Esophagus squamous epithelium (tissue), 4 donors: ENCODE data around the gene HELZ.

ENCODE experiments used
- POLR2A ChIP-seq, 4 donors: fragments of 450-650 bp; IDR thresholded peaks; one replicate each; pipeline ENCODE4 v1.6.1; 2017; ENCODE audit warnings: antibody characterized with exemption in 4 of 4, mild to moderate bottlenecking in 4 of 4, moderate library complexity in 3 of 4
- TF ChIP-seq, protein P1 (sequence below), 6 experiments: fragments of 450-650 bp in 4 of 6; fragments of 200-600 bp in 2 of 6; sonication (generic) in 2 of 6; IDR thresholded peaks; one replicate each; pipeline ENCODE4 v1.5.1; 2016 to 2019; ENCODE audit warnings: antibody characterized with exemption in 6 of 6, mild to moderate bottlenecking in 4 of 6, moderate library complexity in 4 of 6

GRCh38 chr17:67032985-67033384 lies 212.0 kb downstream of the HELZ start:
- no peak for TF ChIP-seq POLR2A (IDR thresholded peaks at IDR 0.05)
- TF ChIP-seq, protein P1, sequence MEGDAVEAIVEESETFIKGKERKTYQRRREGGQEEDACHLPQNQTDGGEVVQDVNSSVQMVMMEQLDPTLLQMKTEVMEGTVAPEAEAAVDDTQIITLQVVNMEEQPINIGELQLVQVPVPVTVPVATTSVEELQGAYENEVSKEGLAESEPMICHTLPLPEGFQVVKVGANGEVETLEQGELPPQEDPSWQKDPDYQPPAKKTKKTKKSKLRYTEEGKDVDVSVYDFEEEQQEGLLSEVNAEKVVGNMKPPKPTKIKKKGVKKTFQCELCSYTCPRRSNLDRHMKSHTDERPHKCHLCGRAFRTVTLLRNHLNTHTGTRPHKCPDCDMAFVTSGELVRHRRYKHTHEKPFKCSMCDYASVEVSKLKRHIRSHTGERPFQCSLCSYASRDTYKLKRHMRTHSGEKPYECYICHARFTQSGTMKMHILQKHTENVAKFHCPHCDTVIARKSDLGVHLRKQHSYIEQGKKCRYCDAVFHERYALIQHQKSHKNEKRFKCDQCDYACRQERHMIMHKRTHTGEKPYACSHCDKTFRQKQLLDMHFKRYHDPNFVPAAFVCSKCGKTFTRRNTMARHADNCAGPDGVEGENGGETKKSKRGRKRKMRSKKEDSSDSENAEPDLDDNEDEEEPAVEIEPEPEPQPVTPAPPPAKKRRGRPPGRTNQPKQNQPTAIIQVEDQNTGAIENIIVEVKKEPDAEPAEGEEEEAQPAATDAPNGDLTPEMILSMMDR (IDR thresholded peaks at IDR 0.05) = no peak
